A673 (cell line): ENCODE measurements around the gene ZDHHC21. TPM values are rescaled to one million over a fixed set of nuclear protein-coding genes. Genes with fewer than 3 reads are reported as not detected.

Experiments
- BruUV-seq: library from RNA; stranded (reverse); fragments of 400-500 nt; replicated peaks from 2 replicates; lab custom pipeline; 2021; lab: Mats Ljungman, UMichigan
- CTCF ChIA-PET: fragments of 300-600 bp; sonication (Branson Sonifier 250); formaldehyde crosslinking; loops from one replicate; lab custom pipeline; 2022; ENCODE audit warnings: antibody characterized with exemption; lab: Charles Lee
- POLR2A ChIA-PET: fragments of 300-600 bp; sonication (Branson Sonifier 250); formaldehyde crosslinking; loops from one replicate; lab custom pipeline; 2022; ENCODE audit warnings: antibody characterized with exemption; ENCODE audit not compliant: low non-redundant PET; lab: Charles Lee
- DNase-seq: peaks from one replicate; pipeline ENCODE4 v3.0.0-alpha.2; 2015; ENCODE audit warnings: low spot score
- H3K27ac ChIP-seq: fragments of 200-600 bp; sonication (generic); 2 replicates; pipeline ENCODE4 v1.5.1; 2016; ENCODE audit warnings: mixed run types, low read depth, mild to moderate bottlenecking, mixed read lengths, antibody characterized with exemption, low read length; ENCODE audit not compliant: poor library complexity, severe bottlenecking
- H3K27me3 ChIP-seq: fragments of 200-600 bp; sonication (generic); replicated peaks from 2 replicates; pipeline ENCODE4 v1.6.1; 2017; ENCODE audit warnings: mixed run types, low read depth, mild to moderate bottlenecking, mixed read lengths, antibody characterized with exemption, low read length; ENCODE audit not compliant: insufficient read depth, poor library complexity
- H3K36me3 ChIP-seq: fragments of 200-600 bp; sonication (generic); 2 replicates; pipeline ENCODE4 v1.6.1; 2016; ENCODE audit warnings: mixed run types, mild to moderate bottlenecking, mixed read lengths, antibody characterized with exemption, low read length; ENCODE audit not compliant: insufficient read depth, poor library complexity, severe bottlenecking
- H3K4me1 ChIP-seq: fragments of 200-600 bp; sonication (generic); 2 replicates; pipeline ENCODE4 v1.6.1; 2017; ENCODE audit warnings: mixed run types, mild to moderate bottlenecking, mixed read lengths, antibody characterized with exemption, low read length; ENCODE audit not compliant: insufficient read depth, poor library complexity, severe bottlenecking
- H3K4me3 ChIP-seq: fragments of 200-600 bp; sonication (generic); 2 replicates; pipeline ENCODE4 v1.5.1; 2016; ENCODE audit warnings: low read depth, mixed run types, mild to moderate bottlenecking, mixed read lengths, low read length; ENCODE audit not compliant: poor library complexity, severe bottlenecking
- H3K9me3 ChIP-seq: fragments of 200-600 bp; sonication (generic); 2 replicates; pipeline ENCODE4 v1.6.1; 2016; ENCODE audit warnings: mixed run types, low read depth, mild to moderate bottlenecking, mixed read lengths, antibody characterized with exemption, low read length; ENCODE audit not compliant: poor library complexity, severe bottlenecking
- CTCF ChIP-seq: fragments of 300-800, 200-600 bp; sonication (generic); conservative IDR thresholded peaks from 2 replicates; pipeline ENCODE4 v1.5.1; 2017; ENCODE audit warnings: low read depth, mild to moderate bottlenecking, antibody characterized with exemption, low read length, moderate library complexity, mixed read lengths
- EZH2 ChIP-seq: fragments of 200-600 bp; sonication (generic); IDR thresholded peaks from 2 replicates; pipeline ENCODE4 v1.6.1; 2017; ENCODE audit warnings: borderline replicate concordance, low read depth, mild to moderate bottlenecking, mixed read lengths, antibody characterized with exemption, low read length; ENCODE audit not compliant: poor library complexity, severe bottlenecking
- intact Hi-C: fragments of 100-400 bp; cut with micrococcal nuclease; formaldehyde crosslinking; loops from one replicate; pipeline ENCODE4 v1.10.0; 2022; ENCODE audit not compliant: unreplicated experiment
- total RNA-seq: library from RNA; stranded (reverse); gene quantifications from 2 replicates; pipeline ENCODE4 v1.2.3, GENCODE V29; 2021

Gene ZDHHC21
- total RNA-seq, 1 experiment from 2014 or later, result 30.4 TPM

- Histone ChIP-seq H3K27me3 (no peaks in the 10 kb centered on the region), H3K4me1 (no peaks in the 10 kb centered on the region), H3K36me3 (no peaks in the 10 kb centered on the region), H3K9me3 (no peaks in the 10 kb centered on the region), H3K27ac (no peak overlapping the region), H3K4me3 (no peak overlapping the region)
- BruUV-seq, result no TSS peak
- intact Hi-C loops, result no loop called here
- no peak for TF ChIP-seq EZH2
- no peak for TF ChIP-seq CTCF
- ChIA-PET CTCF (interaction anchor here (0.6 kb wide), 1 partner anchor 571 kb away, joined by 5 read pairs; no protein-coding TSS in a partner anchor), POLR2A (no interaction called here)
- peak; percentile 32 for DNase-seq
Observed at GRCh38 chr9:14563902-14564624, 129.2 kb downstream of the ZDHHC21 start.

GRCh38 chr9:14561929-14562405 is 131.3 kb downstream of the ZDHHC21 start:
- Histone ChIP-seq H3K9me3 (no peaks in the 10 kb centered on the region), H3K27ac (no peak overlapping the region), H3K4me3 (no peak overlapping the region), H3K4me1 (no peaks in the 10 kb centered on the region), H3K27me3 (no peaks in the 10 kb centered on the region), H3K36me3 (no peaks in the 10 kb centered on the region)
- ChIA-PET CTCF (no interaction called here), POLR2A (no interaction called here)
- no peak for DNase-seq
- intact Hi-C loops, result no loop called here
- BruUV-seq, result no TSS peak
- TF ChIP-seq CTCF (no peak), EZH2 (no peak)

Other genes starting within 250 kb of the ZDHHC21 start
- 27.7 and 28.8 TPM in 2 replicates for gene CER1, start 29.3 kb upstream of the ZDHHC21 start, total RNA-seq
- 4.2 and 5.1 TPM in 2 replicates for gene FREM1, start 217.0 kb upstream of the ZDHHC21 start, total RNA-seq